Measurements from ENCODE around the gene TRIM6.

DNA sequence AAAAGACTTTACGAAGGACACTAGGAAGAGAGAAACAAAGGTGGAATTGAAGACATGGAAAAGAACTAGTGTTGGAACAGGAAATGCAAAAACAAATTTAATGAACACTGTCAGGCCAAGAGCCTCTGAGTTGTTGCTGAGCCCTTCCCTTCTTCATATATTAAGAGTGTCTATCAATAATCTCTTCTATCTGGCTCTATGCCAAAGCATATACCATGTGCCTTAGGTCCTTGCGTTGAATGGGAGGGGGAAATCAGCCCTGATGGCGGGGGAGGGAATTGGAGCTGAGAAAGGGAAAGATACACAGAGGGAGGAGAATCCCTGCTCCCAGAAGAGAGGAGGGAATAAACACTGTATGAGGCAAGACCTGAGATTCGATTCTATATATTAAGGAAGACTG, 21.3 kb upstream of the TRIM6 start:
- TF ChIP-seq, protein P1, sequence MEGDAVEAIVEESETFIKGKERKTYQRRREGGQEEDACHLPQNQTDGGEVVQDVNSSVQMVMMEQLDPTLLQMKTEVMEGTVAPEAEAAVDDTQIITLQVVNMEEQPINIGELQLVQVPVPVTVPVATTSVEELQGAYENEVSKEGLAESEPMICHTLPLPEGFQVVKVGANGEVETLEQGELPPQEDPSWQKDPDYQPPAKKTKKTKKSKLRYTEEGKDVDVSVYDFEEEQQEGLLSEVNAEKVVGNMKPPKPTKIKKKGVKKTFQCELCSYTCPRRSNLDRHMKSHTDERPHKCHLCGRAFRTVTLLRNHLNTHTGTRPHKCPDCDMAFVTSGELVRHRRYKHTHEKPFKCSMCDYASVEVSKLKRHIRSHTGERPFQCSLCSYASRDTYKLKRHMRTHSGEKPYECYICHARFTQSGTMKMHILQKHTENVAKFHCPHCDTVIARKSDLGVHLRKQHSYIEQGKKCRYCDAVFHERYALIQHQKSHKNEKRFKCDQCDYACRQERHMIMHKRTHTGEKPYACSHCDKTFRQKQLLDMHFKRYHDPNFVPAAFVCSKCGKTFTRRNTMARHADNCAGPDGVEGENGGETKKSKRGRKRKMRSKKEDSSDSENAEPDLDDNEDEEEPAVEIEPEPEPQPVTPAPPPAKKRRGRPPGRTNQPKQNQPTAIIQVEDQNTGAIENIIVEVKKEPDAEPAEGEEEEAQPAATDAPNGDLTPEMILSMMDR (IDR thresholded peaks at IDR 0.05; ENCODE audit: extremely low read depth in 1 of 2, insufficient read depth in 1 of 2, low read depth in 1 of 2, low read length in 2 of 2), result no peak
- TF ChIP-seq POLR2AphosphoS5 (IDR thresholded peaks at IDR 0.05; ENCODE audit: insufficient read depth, low read depth, low read length), result no peak

All from endothelial cell of umbilical vein (primary cell).